ACC112 (cell line): ENCODE results near the gene WDR77.

Experiments
- H2AFZ ChIP-seq: fragments of 200-600 bp; sonication (generic); one replicate; pipeline ENCODE4 v1.6.0; 2017; ENCODE audit warnings: antibody characterized with exemption, low read length; ENCODE audit not compliant: unreplicated experiment
- H3K27ac ChIP-seq: fragments of 200-600 bp; sonication (generic); 2 replicates; pipeline ENCODE4 v1.5.1; 2014; ENCODE audit warnings: low read depth, mild to moderate bottlenecking, antibody characterized with exemption, low read length, moderate library complexity
- H3K27me3 ChIP-seq: fragments of 200-600 bp; sonication (generic); 2 replicates; pipeline ENCODE4 v1.6.1; 2014; ENCODE audit warnings: mild to moderate bottlenecking, antibody characterized with exemption, low read length, moderate library complexity, mixed read lengths; ENCODE audit not compliant: insufficient read depth
- H3K36me3 ChIP-seq: fragments of 200-600 bp; sonication (generic); 2 replicates; pipeline ENCODE4 v1.6.1; 2016; ENCODE audit warnings: mild to moderate bottlenecking, antibody characterized with exemption, low read length, moderate library complexity, mixed read lengths; ENCODE audit not compliant: insufficient read depth
- H3K4me1 ChIP-seq: fragments of 200-600 bp; sonication (generic); one replicate; pipeline ENCODE4 v1.6.1; 2016; ENCODE audit warnings: low read length, mixed read lengths; ENCODE audit not compliant: insufficient read depth, unreplicated experiment, control insufficient read depth
- H3K4me3 ChIP-seq: fragments of 200-600 bp; sonication (generic); 2 replicates; pipeline ENCODE4 v1.5.1; 2014; ENCODE audit warnings: mild to moderate bottlenecking, low read depth, low read length
- H3K79me2 ChIP-seq: fragments of 200-600 bp; sonication (generic); one replicate; pipeline ENCODE4 v1.6.0; 2016; ENCODE audit warnings: low read length; ENCODE audit not compliant: control insufficient read depth, unreplicated experiment, insufficient read depth

The WDR77 gene

GRCh38 chr1:111469539-111469938, 20.5 kb upstream of the WDR77 start:
- no peaks in the 10 kb centered on the region for H3K27me3 ChIP-seq
- H3K27ac ChIP-seq, result no peak overlapping the region
- no peak overlapping the region for H2AFZ ChIP-seq
- no peaks in the 10 kb centered on the region; the same call in 1 of the 2 replicates for H3K36me3 ChIP-seq
- no peak overlapping the region for H3K4me3 ChIP-seq
- no peaks in the 10 kb centered on the region for H3K79me2 ChIP-seq
- H3K4me1 ChIP-seq, result peaks cover 3% of the 10 kb centered on the region

GRCh38 chr1:111468717-111469100, 19.7 kb upstream of the WDR77 start:
- H3K4me1 ChIP-seq, result no peaks in the 10 kb centered on the region
- no peaks in the 10 kb centered on the region; the same call in 1 of the 2 replicates for H3K36me3 ChIP-seq
- no peaks in the 10 kb centered on the region for H3K79me2 ChIP-seq
- H3K27ac ChIP-seq, result no peak overlapping the region
- H3K27me3 ChIP-seq, result no peaks in the 10 kb centered on the region
- H2AFZ ChIP-seq, result no peak overlapping the region
- no peak overlapping the region for H3K4me3 ChIP-seq

- no peaks in the 10 kb centered on the region; the same call in 1 of the 2 replicates for H3K36me3 ChIP-seq
- no peak overlapping the region for H3K27ac ChIP-seq
- no peaks in the 10 kb centered on the region for H3K27me3 ChIP-seq
- no peaks in the 10 kb centered on the region for H3K79me2 ChIP-seq
- H3K4me1 ChIP-seq, result peaks cover 4% of the 10 kb centered on the region
- no peak overlapping the region for H3K4me3 ChIP-seq
- H2AFZ ChIP-seq, result no peak overlapping the region
These were observed 19.0 kb upstream of the WDR77 start for GRCh38 chr1:111467865-111468716.

- Histone ChIP-seq H3K27me3 (no peaks in the 10 kb centered on the region), H3K79me2 (no peaks in the 10 kb centered on the region), H3K27ac (no peak overlapping the region), H3K36me3 (peaks cover 10% of the 10 kb centered on the region), H3K4me1 (peaks cover 17% of the 10 kb centered on the region), H3K4me3 (no peak overlapping the region), H2AFZ (no peak overlapping the region)
These were observed 17.4 kb upstream of the WDR77 start for GRCh38 chr1:111466480-111466879.

GRCh38 chr1:111465754-111466153, 16.7 kb upstream of the WDR77 start:
- H2AFZ ChIP-seq, result no peak overlapping the region
- H3K4me1 ChIP-seq, result peaks cover 17% of the 10 kb centered on the region
- H3K27me3 ChIP-seq, result no peaks in the 10 kb centered on the region
- no peak overlapping the region for H3K27ac ChIP-seq
- peaks cover 13% of the 10 kb centered on the region for H3K36me3 ChIP-seq
- no peaks in the 10 kb centered on the region for H3K79me2 ChIP-seq
- H3K4me3 ChIP-seq, result no peak overlapping the region

- H2AFZ ChIP-seq, result no peak overlapping the region
- H3K79me2 ChIP-seq, result no peaks in the 10 kb centered on the region
- peaks cover 17% of the 10 kb centered on the region for H3K4me1 ChIP-seq
- peak overlapping the region; percentile 34; the same call in 1 of the 2 replicates for H3K27ac ChIP-seq
- H3K4me3 ChIP-seq, result no peak overlapping the region
- no peaks in the 10 kb centered on the region for H3K27me3 ChIP-seq
- peaks cover 28% of the 10 kb centered on the region for H3K36me3 ChIP-seq
These were observed 14.1 kb upstream of the WDR77 start for GRCh38 chr1:111463029-111463683.

- peaks cover 30% of the 10 kb centered on the region for H3K36me3 ChIP-seq
- H3K27ac ChIP-seq, result 0 out of 2 replicates have a peak overlapping the region, but pooled peaks have one; percentile 34
- peaks cover 17% of the 10 kb centered on the region for H3K4me1 ChIP-seq
- H3K4me3 ChIP-seq, result no peak overlapping the region
- H3K27me3 ChIP-seq, result no peaks in the 10 kb centered on the region
- no peaks in the 10 kb centered on the region for H3K79me2 ChIP-seq
- H2AFZ ChIP-seq, result no peak overlapping the region
These were observed 13.4 kb upstream of the WDR77 start for GRCh38 chr1:111462370-111463028.

GRCh38 chr1:111461765-111462164, 12.7 kb upstream of the WDR77 start:
- H3K36me3 ChIP-seq, result peaks cover 36% of the 10 kb centered on the region

GRCh38 chr1:111455642-111456031, 6.6 kb upstream of the WDR77 start:
- peaks cover 8% of the 10 kb centered on the region for H3K4me1 ChIP-seq
- H3K4me3 ChIP-seq, result no peak overlapping the region
- H3K79me2 ChIP-seq, result peaks cover 38% of the 10 kb centered on the region
- no peak overlapping the region for H3K27ac ChIP-seq
- H3K36me3 ChIP-seq, result peaks cover 34% of the 10 kb centered on the region
- H2AFZ ChIP-seq, result no peak overlapping the region
- H3K27me3 ChIP-seq, result no peaks in the 10 kb centered on the region

More at GRCh38 chr1:111461765-111462164, 12.7 kb upstream of the WDR77 start:
- no peak overlapping the region for H3K4me3 ChIP-seq
- peaks cover 17% of the 10 kb centered on the region for H3K4me1 ChIP-seq
- no peaks in the 10 kb centered on the region for H3K79me2 ChIP-seq
- no peak overlapping the region for H3K27ac ChIP-seq
- no peak overlapping the region for H2AFZ ChIP-seq
- no peaks in the 10 kb centered on the region for H3K27me3 ChIP-seq

GRCh38 chr1:111454859-111455641, 6.0 kb upstream of the WDR77 start:
- no peak overlapping the region for H2AFZ ChIP-seq
- H3K27me3 ChIP-seq, result no peaks in the 10 kb centered on the region
- peaks cover 13% of the 10 kb centered on the region for H3K4me1 ChIP-seq
- peaks cover 44% of the 10 kb centered on the region for H3K79me2 ChIP-seq
- no peak overlapping the region for H3K27ac ChIP-seq
- H3K4me3 ChIP-seq, result no peak overlapping the region
- peaks cover 34% of the 10 kb centered on the region for H3K36me3 ChIP-seq
